ENCODE data around the gene IL22RA2. TPM values are rescaled to one million over a fixed set of nuclear protein-coding genes. Genes with fewer than 3 reads are reported as not detected.

IL22RA2 gene
- total and polyA plus RNA-seq, 4 donors: 0.05 TPM; not detected in 3

GRCh38 chr6:137171824-137172733, 1.4 kb downstream of the IL22RA2 start:
- H3K4me3 ChIP-seq (ENCODE audit: low read depth in 1 of 3, low read length in 3 of 3): no peak overlapping the region
- no peak for DNase-seq (ENCODE audit: low spot score)
- TF ChIP-seq ZBTB33 (IDR thresholded peaks at IDR 0.05) (no peak), YY1 (IDR thresholded peaks at IDR 0.05) (no peak), ATF3 (IDR thresholded peaks at IDR 0.05) (no peak)
- H3K4me1 ChIP-seq (ENCODE audit: control insufficient read depth in 4 of 4, insufficient read depth in 4 of 4, low read length in 3 of 4): no peaks in the 10 kb centered on the region
- no peaks in the 10 kb centered on the region for H3K9me3 ChIP-seq (ENCODE audit: control insufficient read depth in 4 of 4, low read length in 3 of 4)
- WGBS: 63% methylated on average over 13 of the region's 13 CpGs
- no peak overlapping the region for H3K27ac ChIP-seq (ENCODE audit: low read depth in 1 of 2, low read length in 2 of 2)
- H3K36me3 ChIP-seq (ENCODE audit: control insufficient read depth in 4 of 4, insufficient read depth in 3 of 4, low read depth in 1 of 4, low read length in 3 of 4): no peaks in the 10 kb centered on the region
- H3K9ac ChIP-seq (ENCODE audit: low read depth in 1 of 2, low read length in 2 of 2): no peak overlapping the region
- no peaks in the 10 kb centered on the region for H3K27me3 ChIP-seq (ENCODE audit: control insufficient read depth in 4 of 4, insufficient read depth in 4 of 4, low read length in 3 of 4)

DNA sequence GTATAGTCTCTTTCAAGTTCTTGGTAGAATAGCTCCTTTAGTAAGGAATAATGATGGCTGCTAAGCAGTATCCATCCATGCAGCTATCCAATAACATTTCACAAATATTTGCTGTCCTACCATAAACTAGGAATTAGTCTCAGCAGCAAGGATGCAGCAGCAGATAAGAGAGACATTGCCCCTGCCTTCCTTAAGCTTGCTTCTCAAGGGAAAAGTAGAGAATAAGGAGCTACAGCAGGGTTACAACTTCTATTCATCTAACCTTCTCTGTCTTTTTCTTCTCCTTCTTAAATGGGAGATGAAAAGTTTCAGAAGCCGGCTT, 2.4 kb downstream of the IL22RA2 start:
- no peaks in the 10 kb centered on the region for H3K27me3 ChIP-seq (ENCODE audit: control insufficient read depth in 4 of 4, insufficient read depth in 4 of 4, low read length in 3 of 4)
- TF ChIP-seq MAX (IDR thresholded peaks at IDR 0.05) (no peak), FOXA1 (IDR thresholded peaks at IDR 0.05) (no peak), GABPA (IDR thresholded peaks at IDR 0.05 in 1 of 2, conservative IDR thresholded peaks at IDR 0.05 in 1 of 2) (no peak), EGR1 (IDR thresholded peaks at IDR 0.05; ENCODE audit: low read depth in 2 of 2) (no peak), HNF4A (conservative IDR thresholded peaks at IDR 0.05) (no peak), NR2F2 (IDR thresholded peaks at IDR 0.05) (no peak), CTCF (IDR thresholded peaks at IDR 0.05; ENCODE audit: low read depth, low read length, missing input control) (no peak), FOXA2 (IDR thresholded peaks at IDR 0.05) (no peak)
- TF ChIP-seq, protein P1, sequence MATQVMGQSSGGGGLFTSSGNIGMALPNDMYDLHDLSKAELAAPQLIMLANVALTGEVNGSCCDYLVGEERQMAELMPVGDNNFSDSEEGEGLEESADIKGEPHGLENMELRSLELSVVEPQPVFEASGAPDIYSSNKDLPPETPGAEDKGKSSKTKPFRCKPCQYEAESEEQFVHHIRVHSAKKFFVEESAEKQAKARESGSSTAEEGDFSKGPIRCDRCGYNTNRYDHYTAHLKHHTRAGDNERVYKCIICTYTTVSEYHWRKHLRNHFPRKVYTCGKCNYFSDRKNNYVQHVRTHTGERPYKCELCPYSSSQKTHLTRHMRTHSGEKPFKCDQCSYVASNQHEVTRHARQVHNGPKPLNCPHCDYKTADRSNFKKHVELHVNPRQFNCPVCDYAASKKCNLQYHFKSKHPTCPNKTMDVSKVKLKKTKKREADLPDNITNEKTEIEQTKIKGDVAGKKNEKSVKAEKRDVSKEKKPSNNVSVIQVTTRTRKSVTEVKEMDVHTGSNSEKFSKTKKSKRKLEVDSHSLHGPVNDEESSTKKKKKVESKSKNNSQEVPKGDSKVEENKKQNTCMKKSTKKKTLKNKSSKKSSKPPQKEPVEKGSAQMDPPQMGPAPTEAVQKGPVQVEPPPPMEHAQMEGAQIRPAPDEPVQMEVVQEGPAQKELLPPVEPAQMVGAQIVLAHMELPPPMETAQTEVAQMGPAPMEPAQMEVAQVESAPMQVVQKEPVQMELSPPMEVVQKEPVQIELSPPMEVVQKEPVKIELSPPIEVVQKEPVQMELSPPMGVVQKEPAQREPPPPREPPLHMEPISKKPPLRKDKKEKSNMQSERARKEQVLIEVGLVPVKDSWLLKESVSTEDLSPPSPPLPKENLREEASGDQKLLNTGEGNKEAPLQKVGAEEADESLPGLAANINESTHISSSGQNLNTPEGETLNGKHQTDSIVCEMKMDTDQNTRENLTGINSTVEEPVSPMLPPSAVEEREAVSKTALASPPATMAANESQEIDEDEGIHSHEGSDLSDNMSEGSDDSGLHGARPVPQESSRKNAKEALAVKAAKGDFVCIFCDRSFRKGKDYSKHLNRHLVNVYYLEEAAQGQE (IDR thresholded peaks at IDR 0.05): no peak
- H3K27ac ChIP-seq (ENCODE audit: low read depth in 1 of 2, low read length in 2 of 2): no peak overlapping the region
- H3K4me1 ChIP-seq (ENCODE audit: control insufficient read depth in 4 of 4, insufficient read depth in 4 of 4, low read length in 3 of 4): no peaks in the 10 kb centered on the region
- H3K36me3 ChIP-seq (ENCODE audit: control insufficient read depth in 4 of 4, insufficient read depth in 3 of 4, low read depth in 1 of 4, low read length in 3 of 4): no peaks in the 10 kb centered on the region
- H3K4me3 ChIP-seq (ENCODE audit: low read depth in 1 of 3, low read length in 3 of 3): no peak overlapping the region
- H3K9me3 ChIP-seq (ENCODE audit: control insufficient read depth in 4 of 4, low read length in 3 of 4): no peaks in the 10 kb centered on the region
- H3K9ac ChIP-seq (ENCODE audit: low read depth in 1 of 2, low read length in 2 of 2): no peak overlapping the region
- no peak for DNase-seq (ENCODE audit: low spot score)
- 98% methylated on average over 1 of the region's 1 CpG for WGBS
